B cell (primary cell): Measurements from ENCODE around the gene NUDT1. TPM values are rescaled to one million over a fixed set of nuclear protein-coding genes. Genes with fewer than 3 reads are reported as not detected.

ENCODE experiments used
- ATAC-seq: fragments of 200-7000 bp; cut with Tn5 transposase; one replicate; pipeline ENCODE4 v1.10.0; 2021; ENCODE audit warnings: low read depth, mild to moderate bottlenecking, moderate number of reproducible peaks, moderate library complexity
- CTCF ChIA-PET: fragments of 350-600 bp; sonication (Branson Sonifier 250); formaldehyde crosslinking; loops from one replicate; lab custom pipeline; 2021; ENCODE audit warnings: antibody characterized with exemption, inconsistent platforms; lab: Charles Lee
- POLR2A ChIA-PET: fragments of 350-600 bp; sonication (Branson Sonifier 250); formaldehyde crosslinking; loops from one replicate; lab custom pipeline; 2021; ENCODE audit warnings: antibody characterized with exemption; lab: Charles Lee
- DNase-seq: peaks from one replicate; pipeline ENCODE4 v3.0.0; 2013
- H2AFZ ChIP-seq: 2 replicates; pipeline ENCODE4 v1.6.1; 2012; ENCODE audit warnings: mild to moderate bottlenecking, low read depth, low read length; ENCODE audit not compliant: insufficient read depth, poor library complexity, severe bottlenecking
- H3K27ac ChIP-seq, 2 donors: 1 replicate in 1 of 2; 2 replicates in 1 of 2; pipeline ENCODE4 v1.5.1; 2012 to 2013; ENCODE audit warnings: low read length in 2 of 2, mild to moderate bottlenecking in 2 of 2, moderate library complexity in 1 of 2
- H3K27me3 ChIP-seq, 4 experiments: fragments of 200-600 bp in 1 of 4; sonication (generic) in 1 of 4; replicated peaks in 1 of 4; 1 replicate in 2 of 4; 2 replicates in 2 of 4; pipeline versions ENCODE4 v1.6.1 to v1.7.0; 2013 to 2016; ENCODE audit warnings: low read length in 3 of 4, mild to moderate bottlenecking in 2 of 4, mixed read lengths in 1 of 4, moderate library complexity in 1 of 4; ENCODE audit not compliant: insufficient read depth in 4 of 4, control insufficient read depth in 3 of 4; ENCODE audit errors: control extremely low read depth in 1 of 4
- H3K36me3 ChIP-seq, 2 experiments: replicated peaks in 1 of 2; 1 replicate in 1 of 2; 2 replicates in 1 of 2; pipeline versions ENCODE4 v1.6.1 to v1.7.1; 2013; ENCODE audit warnings: low read length in 1 of 2; ENCODE audit not compliant: insufficient read depth in 2 of 2, control insufficient read depth in 1 of 2; ENCODE audit errors: control extremely low read depth in 1 of 2, extremely low read depth in 1 of 2
- H3K4me1 ChIP-seq, 2 donors: fragments of 200-600 bp in 1 of 2; sonication (generic) in 1 of 2; 1 replicate in 1 of 2; 2 replicates in 1 of 2; pipeline versions ENCODE4 v1.5.1 to v1.6.1; 2013 to 2017; ENCODE audit warnings: low read length in 2 of 2; ENCODE audit not compliant: control insufficient read depth in 2 of 2, insufficient read depth in 2 of 2
- H3K4me2 ChIP-seq: replicated peaks from 2 replicates; pipeline ENCODE3; 2012; ENCODE audit warnings: mild to moderate bottlenecking, low read depth, low read length; ENCODE audit not compliant: poor library complexity, severe bottlenecking
- H3K4me3 ChIP-seq, 5 experiments: fragments of 200-600 bp in 1 of 5; sonication (generic) in 1 of 5; 1 replicate in 3 of 5; 2 replicates in 2 of 5; pipeline versions ENCODE4 v1.5.1 to v1.7.0; 2011 to 2016; ENCODE audit warnings: low read length in 4 of 5, mild to moderate bottlenecking in 4 of 5, low read depth in 2 of 5, control low read depth in 1 of 5, moderate library complexity in 1 of 5; ENCODE audit not compliant: insufficient read depth in 1 of 5; ENCODE audit errors: control extremely low read depth in 1 of 5, extremely low read depth in 1 of 5
- H3K79me2 ChIP-seq: fragments of 200-600 bp; sonication (generic); one replicate; pipeline ENCODE4 v1.6.0; 2016; ENCODE audit warnings: low read length; ENCODE audit not compliant: control insufficient read depth, insufficient read depth
- H3K9ac ChIP-seq: fragments of 200-600 bp; sonication (generic); 2 replicates; pipeline ENCODE4 v1.6.1; 2017; ENCODE audit warnings: mild to moderate bottlenecking, low read length, moderate library complexity
- H3K9me3 ChIP-seq, 3 donors: one replicate each; pipeline versions ENCODE4 v1.6.1 to v1.7.1; 2013; ENCODE audit warnings: low read length in 2 of 3; ENCODE audit not compliant: control insufficient read depth in 2 of 3, insufficient read depth in 1 of 3; ENCODE audit errors: control extremely low read depth in 1 of 3
- H4K20me1 ChIP-seq: 2 replicates; pipeline ENCODE4 v1.6.0; 2012; ENCODE audit warnings: mild to moderate bottlenecking, low read length; ENCODE audit not compliant: insufficient read depth, control insufficient read depth, poor library complexity, severe bottlenecking
- H3K27ac Mint-ChIP-seq: one replicate; pipeline ENCODE4 v1.8.0; 2021; ENCODE audit warnings: mixed read lengths
- H3K27me3 Mint-ChIP-seq: one replicate; pipeline ENCODE4 v1.8.0; 2021; ENCODE audit warnings: mixed read lengths
- H3K4me1 Mint-ChIP-seq: one replicate; pipeline ENCODE4 v1.8.0; 2021; ENCODE audit warnings: mixed read lengths
- H3K4me3 Mint-ChIP-seq: one replicate; pipeline ENCODE4 v1.8.0; 2021; ENCODE audit warnings: mixed read lengths
- H3K9me3 Mint-ChIP-seq: one replicate; pipeline ENCODE4 v1.8.0; 2022; ENCODE audit warnings: mixed read lengths; ENCODE audit not compliant: insufficient read depth
- EZH2 ChIP-seq: IDR thresholded peaks from 2 replicates; pipeline ENCODE4 v1.6.1; 2012; ENCODE audit warnings: borderline replicate concordance, low read depth, mild to moderate bottlenecking, moderate library complexity, low read length; ENCODE audit not compliant: insufficient read depth, poor library complexity, severe bottlenecking
- WGBS: methylation state at CpG from one replicate; pipeline ENCODE4 v1.1.5; 2013; ENCODE audit warnings: missing lambda C conversion rate; ENCODE audit not compliant: insufficient coverage; 5-methylcytosine and 5-hydroxymethylcytosine counted together
- intact Hi-C: fragments of 100-400 bp; cut with micrococcal nuclease; formaldehyde crosslinking; loops from one replicate; pipeline ENCODE4 v1.10.0; 2022
- polyA plus RNA-seq: library from polyadenylated mRNA; depleted of rRNA; stranded (reverse); fragments of >200 nt; gene quantifications from 2 replicates; pipeline ENCODE4 v1.2.3, GENCODE V29; 2012
- total RNA-seq, 2 donors: library from RNA; stranded (reverse); fragments of 120-200 nt in 1 of 2; gene quantifications; 1 replicate in 1 of 2; 2 replicates in 1 of 2; pipeline versions ENCODE4 v1.2.3 to v1.2.4, GENCODE V29; 2013 to 2022
- TF ChIP-seq, protein P1 (sequence below): fragments of 200-600 bp; IDR thresholded peaks from one replicate; pipeline ENCODE4 v1.8.0; 2022; ENCODE audit warnings: antibody characterized with exemption, mild to moderate bottlenecking

Gene NUDT1
- total and polyA plus RNA-seq, 2 donors (not counting 1 experiment from before 2014, with no cell fraction given): 21.1 to 22.9 TPM

DNA sequence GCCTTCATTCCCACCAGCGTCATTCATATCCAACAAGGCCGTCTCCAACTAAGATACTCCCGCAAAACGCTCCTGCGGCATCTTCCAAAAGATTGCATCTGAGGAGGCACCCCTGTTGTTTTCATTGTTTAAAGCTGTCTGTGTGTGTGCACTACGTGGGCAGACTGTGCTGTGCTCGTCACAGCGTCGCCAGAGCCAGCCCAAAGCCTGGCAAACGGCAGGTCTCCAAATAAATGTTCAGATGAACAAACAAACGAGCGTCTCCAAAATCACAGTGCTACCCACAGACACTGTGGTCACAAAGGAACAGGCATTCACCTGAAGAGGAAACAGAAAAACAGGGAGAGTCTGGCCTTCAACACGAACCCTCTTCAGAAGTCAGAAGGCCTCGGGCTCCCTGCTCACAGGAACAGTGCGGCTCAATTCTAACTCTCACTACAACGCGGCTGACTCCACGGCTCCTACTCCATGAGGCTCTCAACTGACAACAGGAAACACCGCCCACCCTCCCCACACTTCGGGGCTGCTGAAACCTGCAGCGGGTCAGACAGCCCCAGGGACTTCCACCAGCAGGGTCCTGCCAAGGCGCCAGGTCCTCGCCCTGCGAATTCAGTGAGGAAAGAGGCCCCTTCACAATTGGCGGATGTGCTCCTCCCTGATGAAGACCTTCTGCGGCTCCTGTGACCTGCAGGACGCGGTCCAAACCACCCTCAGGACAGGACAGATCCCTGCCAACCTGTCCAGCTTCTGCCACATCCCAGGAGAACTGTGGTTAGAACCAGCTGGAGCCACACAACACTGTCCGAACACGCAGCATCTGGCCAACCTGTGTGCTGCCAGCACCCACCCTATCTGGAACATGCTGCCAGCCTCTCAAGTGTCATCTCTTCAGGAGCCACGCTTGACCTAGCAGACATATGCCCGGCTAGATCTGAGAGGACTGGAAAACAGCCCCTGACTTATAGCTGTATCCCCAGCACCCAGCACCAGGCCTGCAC, 45.3 kb upstream of the NUDT1 start:
- H3K9me3 Mint-ChIP-seq: no peaks in the 10 kb centered on the region
- H3K4me3 ChIP-seq: no peak overlapping the region
- DNase-seq (no peak), ATAC-seq (no peak)
- no peak overlapping the region for H3K27ac Mint-ChIP-seq
- peaks cover 2 to 48% of the 10 kb centered on the region in 2 experiments for H3K36me3 ChIP-seq
- H2AFZ ChIP-seq: no peak overlapping the region
- no peak overlapping the region for H3K27ac ChIP-seq
- no peak overlapping the region for H3K9ac ChIP-seq
- H4K20me1 ChIP-seq: no peaks in the 10 kb centered on the region
- POLR2A ChIA-PET: no interaction called here
- 97% methylated on average over 28 of the region's 32 CpGs for WGBS
- intact Hi-C loops: no loop called here
- CTCF ChIA-PET: no interaction called here
- no peak overlapping the region for H3K4me2 ChIP-seq
- H3K4me1 Mint-ChIP-seq: no peaks in the 10 kb centered on the region
- no peaks in the 10 kb centered on the region for H3K4me1 ChIP-seq
- TF ChIP-seq, protein P1, sequence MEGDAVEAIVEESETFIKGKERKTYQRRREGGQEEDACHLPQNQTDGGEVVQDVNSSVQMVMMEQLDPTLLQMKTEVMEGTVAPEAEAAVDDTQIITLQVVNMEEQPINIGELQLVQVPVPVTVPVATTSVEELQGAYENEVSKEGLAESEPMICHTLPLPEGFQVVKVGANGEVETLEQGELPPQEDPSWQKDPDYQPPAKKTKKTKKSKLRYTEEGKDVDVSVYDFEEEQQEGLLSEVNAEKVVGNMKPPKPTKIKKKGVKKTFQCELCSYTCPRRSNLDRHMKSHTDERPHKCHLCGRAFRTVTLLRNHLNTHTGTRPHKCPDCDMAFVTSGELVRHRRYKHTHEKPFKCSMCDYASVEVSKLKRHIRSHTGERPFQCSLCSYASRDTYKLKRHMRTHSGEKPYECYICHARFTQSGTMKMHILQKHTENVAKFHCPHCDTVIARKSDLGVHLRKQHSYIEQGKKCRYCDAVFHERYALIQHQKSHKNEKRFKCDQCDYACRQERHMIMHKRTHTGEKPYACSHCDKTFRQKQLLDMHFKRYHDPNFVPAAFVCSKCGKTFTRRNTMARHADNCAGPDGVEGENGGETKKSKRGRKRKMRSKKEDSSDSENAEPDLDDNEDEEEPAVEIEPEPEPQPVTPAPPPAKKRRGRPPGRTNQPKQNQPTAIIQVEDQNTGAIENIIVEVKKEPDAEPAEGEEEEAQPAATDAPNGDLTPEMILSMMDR: no peak
- TF ChIP-seq EZH2: no peak
- H3K4me3 Mint-ChIP-seq: no peak overlapping the region
- no peaks in the 10 kb centered on the region for H3K27me3 ChIP-seq
- H3K9me3 ChIP-seq: peaks cover 0 to 16% (median 6%) of the 10 kb centered on the region in 3 donors
- no peaks in the 10 kb centered on the region for H3K27me3 Mint-ChIP-seq
- peaks cover 29% of the 10 kb centered on the region for H3K79me2 ChIP-seq
